Skin of body (tissue), 2 donors: ENCODE results near the gene TMEM14A. TPM values are rescaled to one million over a fixed set of nuclear protein-coding genes. Genes with fewer than 3 reads are reported as not detected.
"Not testable (repeated sequence)": the region's sequence is repeated elsewhere in the genome, so short reads cannot be mapped to it uniquely, and the experiment has no call there.

Source experiments
- DNase-seq: peaks from one replicate; lab custom pipeline; 2025; lab: John Stamatoyannopoulos, UW
- total RNA-seq: library from RNA; depleted of rRNA; stranded (reverse); fragments of >200 nt; gene quantifications from one replicate; pipeline ENCODE4 v1.2.3, GENCODE V29; 2014

Gene TMEM14A
- total RNA-seq, 1 donor from 2014 or later: 12.6 TPM

DNA sequence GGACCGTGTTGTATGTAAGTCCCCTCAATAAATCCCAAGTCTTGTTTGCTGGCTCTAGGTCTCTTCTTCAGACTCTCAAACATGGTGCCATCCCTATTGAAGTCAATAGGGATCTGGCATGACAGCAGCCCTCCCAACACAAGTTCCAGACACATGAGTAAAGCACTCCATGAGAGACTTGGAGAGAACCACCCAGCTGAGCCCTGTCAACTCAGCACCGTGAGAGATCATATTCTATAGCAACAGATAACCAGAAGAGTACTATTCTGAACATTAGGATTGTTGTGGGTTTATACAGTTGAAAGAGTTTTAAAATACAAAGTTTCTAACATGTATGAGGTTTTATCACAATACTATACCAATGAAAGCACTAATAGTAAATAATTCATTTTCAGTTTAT is 23.5 kb downstream of the TMEM14A start:
- DNase-seq: no peak

DNA sequence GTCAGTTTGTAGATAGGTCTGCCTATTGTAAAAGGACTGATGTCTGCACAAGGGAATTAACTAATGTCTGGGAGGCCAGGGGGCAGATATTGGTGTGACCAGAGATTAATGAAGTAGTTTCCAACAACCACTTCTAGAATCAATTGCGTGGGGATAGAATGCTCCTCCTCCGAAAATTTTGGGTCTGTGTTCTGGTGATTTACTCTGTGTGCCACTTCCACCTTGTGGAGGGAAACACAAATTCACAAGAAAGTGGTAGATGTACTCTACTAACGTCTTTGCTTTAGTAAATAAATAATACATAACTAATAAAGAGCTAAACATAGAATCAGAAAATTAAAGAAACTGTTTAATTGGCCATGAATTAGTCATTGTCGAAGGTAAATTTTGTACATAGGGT is 25.5 kb downstream of the TMEM14A start:
- no peak for DNase-seq

GRCh38 chr6:52697903-52698302 is 27.0 kb downstream of the TMEM14A start:
- no peak for DNase-seq

GRCh38 chr6:52704060-52704459 is 33.1 kb downstream of the TMEM14A start:
- DNase-seq: no peak

DNA sequence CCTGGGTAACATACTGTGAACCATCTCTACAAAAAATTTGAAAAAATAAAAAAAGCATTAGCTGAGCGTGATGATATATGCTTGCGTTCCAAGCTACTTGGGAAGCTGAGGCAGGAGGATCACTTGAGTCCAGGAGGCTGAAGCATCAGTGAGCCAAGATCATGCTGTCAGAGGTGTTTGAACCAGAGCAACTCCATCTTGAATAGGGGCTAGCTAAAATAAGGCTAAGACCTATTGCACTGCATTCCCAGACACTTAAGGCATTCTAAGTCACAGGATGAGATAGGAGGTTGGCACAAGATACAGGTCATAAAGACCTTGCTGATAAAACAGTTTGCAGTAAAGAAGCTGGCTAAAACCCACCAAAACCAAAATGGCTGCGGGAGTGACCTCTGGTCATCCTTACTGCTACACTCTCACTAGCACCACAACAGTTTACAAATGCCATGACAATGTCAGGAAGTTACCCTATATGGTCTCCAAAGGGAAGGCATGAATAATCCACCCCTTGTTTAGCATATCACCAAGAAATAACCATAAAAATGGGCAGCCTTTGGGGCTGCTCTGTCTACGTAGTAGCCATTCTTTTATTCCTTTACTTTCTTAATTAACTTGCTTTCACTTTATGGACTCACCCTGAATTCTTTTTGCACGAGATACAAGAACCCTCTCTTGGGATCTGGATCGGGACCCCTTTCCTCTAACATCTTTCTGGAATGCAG is 34.0 kb downstream of the TMEM14A start:
- not testable (repeated sequence) for DNase-seq

- DNase-seq: no peak
Observed at GRCh38 chr6:52706001-52706400, 35.1 kb downstream of the TMEM14A start.

DNA sequence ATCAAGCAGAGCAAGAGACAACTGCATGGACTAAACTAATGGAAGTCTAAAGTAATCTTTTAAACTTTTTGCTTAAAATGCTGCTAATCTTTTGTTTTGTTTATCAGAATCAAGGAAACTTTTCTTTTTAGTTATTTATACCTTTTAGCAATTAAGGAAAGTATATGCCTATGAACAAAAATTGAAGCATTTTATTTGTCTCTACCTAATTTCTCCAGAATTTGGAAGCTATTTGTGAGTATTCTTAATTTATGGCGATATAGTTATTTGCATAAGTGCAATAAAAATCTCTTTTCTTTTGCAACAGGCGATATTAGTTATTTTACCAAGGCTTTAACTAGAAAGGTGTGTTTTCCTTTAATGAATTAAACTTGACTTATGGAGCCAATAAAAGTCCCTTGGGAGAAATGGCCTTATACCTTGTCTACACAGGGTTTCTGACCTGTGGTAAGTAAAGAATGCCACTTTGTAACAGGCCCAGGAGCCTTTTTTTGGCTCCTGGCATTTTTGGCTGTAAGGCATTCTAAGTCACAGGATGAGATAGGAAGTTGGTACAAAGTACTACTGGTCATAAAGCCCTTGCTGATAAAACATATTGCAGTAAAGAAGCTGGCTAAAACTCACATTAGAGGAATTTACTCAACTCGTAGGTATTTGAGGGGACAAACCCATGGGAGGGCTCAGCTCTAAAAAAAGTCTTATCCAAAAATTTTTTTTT is 37.2 kb downstream of the TMEM14A start:
- no peak for DNase-seq

DNA sequence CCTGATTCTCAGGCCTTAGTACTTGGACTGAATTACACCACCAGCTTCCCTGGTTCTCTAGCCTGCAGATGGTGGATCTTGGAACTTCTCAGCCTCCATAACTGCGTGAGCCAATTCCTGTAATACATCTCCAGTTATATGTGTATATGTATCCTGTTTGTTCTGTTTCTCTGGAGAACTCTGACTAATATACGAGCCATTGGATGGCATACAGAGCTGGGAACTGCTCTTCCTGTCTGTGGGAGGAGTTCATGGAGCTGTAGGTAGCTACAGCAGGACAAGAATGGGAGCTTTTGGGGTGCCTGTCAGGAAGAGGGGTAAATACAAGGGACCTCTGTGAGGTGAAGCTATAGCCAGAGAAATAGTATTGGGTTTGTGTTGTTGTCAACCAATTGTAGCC is 41.2 kb downstream of the TMEM14A start:
- DNase-seq: no peak

DNA sequence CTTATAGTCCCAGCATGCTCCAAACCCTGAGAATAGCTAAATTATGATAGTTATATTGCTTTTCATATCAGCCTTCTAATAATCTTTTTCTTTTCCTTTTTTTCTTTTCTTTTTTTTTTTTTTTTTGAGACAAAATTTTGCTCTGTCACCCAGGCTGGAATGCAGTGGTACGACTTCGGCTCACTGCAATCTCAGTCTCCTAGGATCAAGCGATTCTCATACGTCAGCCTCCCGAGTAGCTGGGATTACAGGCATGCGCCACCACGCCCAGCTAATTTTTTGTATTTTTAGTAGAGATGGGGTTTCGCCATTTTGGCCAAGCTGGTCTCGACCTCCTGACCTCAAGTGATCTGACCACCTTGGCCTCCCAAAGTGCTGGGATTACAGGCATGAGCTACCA is 43.8 kb downstream of the TMEM14A start:
- DNase-seq: not testable (repeated sequence)

DNA sequence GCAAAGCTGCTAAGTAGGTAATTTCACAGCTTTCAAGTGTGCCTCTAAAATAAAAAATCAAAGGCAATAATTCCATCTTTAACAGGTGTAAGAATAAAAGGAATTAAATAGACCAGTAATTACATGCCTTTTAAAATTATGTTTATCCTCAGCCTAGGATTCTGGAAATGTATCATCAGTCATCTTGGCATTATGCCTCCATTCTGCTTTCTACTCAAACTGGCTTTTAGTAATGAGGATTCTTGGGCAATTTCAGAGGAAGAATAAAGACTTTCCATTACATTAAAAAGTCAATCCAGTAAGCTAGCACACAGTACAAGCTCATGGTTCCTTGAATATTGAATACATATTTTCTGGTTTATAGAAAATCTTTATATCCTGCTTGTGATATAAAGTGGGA is 47.6 kb downstream of the TMEM14A start:
- DNase-seq: no peak

- no peak for DNase-seq
Observed at GRCh38 chr6:52720321-52720720, 49.4 kb downstream of the TMEM14A start.

DNA sequence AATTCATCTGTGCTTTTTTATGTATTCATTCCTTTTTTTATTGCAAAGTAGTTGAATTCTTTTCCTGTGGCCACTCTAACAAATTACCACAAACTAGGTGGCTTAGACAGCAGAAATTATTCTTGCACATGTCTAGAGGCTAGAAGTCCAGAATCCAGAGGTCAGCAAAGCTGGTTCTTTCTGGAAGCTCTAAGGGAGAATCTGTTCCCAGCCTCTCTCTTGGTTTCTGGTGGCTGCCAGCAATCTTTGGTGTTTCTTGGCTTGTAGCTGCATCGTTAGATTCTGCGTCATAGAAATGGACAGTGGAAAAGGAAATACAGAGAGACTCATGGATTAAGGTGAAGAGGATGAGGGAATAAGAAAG is 53.1 kb downstream of the TMEM14A start:
- no peak for DNase-seq

DNA sequence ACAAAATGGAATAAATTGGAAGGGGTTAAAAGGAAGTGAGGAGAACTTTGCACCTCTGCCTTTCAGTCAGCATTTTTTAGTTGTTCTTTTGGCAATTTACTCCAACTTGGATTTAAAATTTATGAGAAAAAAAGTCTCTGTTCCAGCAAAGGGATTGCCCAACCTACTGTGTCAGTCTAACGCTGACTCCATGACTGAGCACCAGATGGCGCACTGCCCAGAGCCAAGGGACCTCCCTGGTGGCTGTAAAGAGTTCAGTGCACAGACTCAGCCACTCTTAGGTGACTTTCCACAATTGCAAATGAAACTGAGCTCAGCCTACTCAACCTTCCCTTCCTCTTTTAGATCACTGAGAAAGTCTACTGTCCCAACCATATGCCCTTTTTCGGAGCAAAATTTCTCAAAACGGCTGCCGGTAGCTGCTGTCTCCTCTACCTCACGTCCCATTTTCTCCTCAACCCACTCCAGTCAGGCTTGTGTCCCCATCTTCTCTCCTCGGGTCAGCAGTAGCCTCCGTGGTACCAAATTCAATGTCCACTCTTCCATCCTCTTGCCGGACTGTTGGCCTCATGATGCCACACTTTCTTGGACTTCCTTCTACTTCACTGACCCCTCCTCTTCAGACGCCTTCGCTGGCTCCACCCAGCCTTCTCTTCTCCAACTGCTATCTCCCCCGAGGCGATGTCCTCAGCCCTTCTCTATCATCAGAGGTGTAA is 53.7 kb downstream of the TMEM14A start:
- DNase-seq: peak; percentile 2

GRCh38 chr6:52725143-52725534 is 54.2 kb downstream of the TMEM14A start:
- no peak for DNase-seq

GRCh38 chr6:52725535-52726192 is 54.8 kb downstream of the TMEM14A start:
- DNase-seq: no peak

GRCh38 chr6:52726193-52726542 is 55.3 kb downstream of the TMEM14A start:
- no peak for DNase-seq

GRCh38 chr6:52726741-52727535 is 56.0 kb downstream of the TMEM14A start:
- DNase-seq: no peak

GRCh38 chr6:52727908-52728307 is 57.0 kb downstream of the TMEM14A start:
- DNase-seq: no peak

GRCh38 chr6:52728394-52728793 is 57.5 kb downstream of the TMEM14A start:
- DNase-seq: no peak

GRCh38 chr6:52729576-52729975 is 58.7 kb downstream of the TMEM14A start:
- DNase-seq: no peak

- no peak for DNase-seq
Observed at GRCh38 chr6:52731719-52732118, 60.8 kb downstream of the TMEM14A start.
